SH-SY5Y (cell line): Measurements from ENCODE around the gene SSX7.
"Not testable (repeated sequence)": the region's sequence is repeated elsewhere in the genome, so short reads cannot be mapped to it uniquely, and the experiment has no call there.

ENCODE experiments used
- GATA2 ChIP-seq: IDR thresholded peaks from 2 replicates; pipeline ENCODE4 v1.6.1; 2011; ENCODE audit warnings: mild to moderate bottlenecking, low read depth, low read length
- GATA3 ChIP-seq: IDR thresholded peaks from 2 replicates; pipeline ENCODE4 v1.6.1; 2011; ENCODE audit warnings: low read depth, mild to moderate bottlenecking, low read length, moderate library complexity

SSX7 gene, protein sequence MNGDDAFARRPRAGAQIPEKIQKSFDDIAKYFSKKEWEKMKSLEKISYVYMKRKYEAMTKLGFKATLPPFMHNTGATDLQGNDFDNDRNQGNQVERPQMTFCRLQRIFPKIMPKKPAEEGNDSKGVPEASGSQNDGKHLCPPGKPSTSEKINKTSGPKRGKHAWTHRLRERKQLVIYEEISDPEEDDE

DNA sequence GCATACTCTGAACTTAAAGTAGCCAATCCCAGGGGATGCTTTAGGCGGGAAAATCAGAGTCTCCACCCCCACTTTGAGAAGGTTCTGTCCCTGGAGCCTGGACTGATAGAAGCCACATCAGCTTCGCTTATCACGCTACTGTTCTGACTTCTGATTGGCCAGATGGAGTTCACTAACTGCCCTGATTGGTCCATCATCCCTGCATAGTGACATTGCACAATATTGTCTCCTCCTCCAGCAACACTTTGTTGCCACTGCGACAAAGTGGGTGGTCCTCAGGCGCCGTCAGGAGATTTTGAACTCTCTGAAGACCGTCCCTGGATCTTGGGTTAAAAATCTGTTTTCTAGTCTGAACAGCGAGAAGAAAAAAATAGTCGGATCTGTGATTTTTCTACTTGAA, at the start of gene SSX7:
TSS of gene SSX7 (minus strand) at position 101 of the 400 bp plus-strand sequence. CDS start 1,428 bp downstream, outside the sequence.
- not testable (repeated sequence) for TF ChIP-seq GATA2, GATA3

DNA sequence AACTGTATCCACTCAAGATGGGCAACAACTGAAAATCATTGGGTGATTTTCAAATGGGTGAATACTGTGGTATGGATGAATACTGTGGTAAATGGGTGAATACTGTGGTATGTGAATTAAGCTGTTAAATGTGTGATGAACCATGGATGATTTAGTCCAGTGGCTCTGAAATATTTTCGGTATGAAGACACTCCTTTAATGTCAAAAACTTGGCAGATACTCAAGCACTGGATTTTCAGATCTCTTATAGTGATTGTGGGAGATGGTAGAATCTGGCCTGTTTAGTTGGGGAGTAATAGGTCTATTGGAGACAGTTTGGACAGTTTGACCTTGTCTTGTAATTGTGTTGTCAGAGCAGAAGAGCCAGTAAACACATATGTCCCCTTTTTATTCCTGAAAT, 45.7 kb downstream of the SSX7 start:
- TF ChIP-seq GATA3 = no peak
- no peak for TF ChIP-seq GATA2

DNA sequence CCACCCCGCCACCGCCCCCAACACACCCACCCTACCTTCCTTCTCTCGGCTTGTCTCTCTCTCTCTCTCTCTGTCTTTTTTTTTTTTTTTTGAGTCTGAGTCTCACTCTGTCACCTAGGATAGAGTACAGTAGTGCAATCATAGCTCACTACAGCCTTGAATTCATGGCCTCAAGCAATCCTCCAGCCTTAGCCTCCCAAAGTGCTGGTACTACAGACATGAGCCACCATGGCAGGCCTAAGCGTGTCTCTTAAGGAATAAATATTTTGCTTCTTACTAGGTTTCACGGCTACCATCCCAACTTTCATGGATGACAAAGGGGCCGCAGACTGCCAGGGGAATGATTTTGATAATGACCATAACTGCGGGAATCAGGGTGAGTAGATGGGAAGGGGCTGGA, 55.8 kb downstream of the SSX7 start:
- TF ChIP-seq GATA3 = no peak
- no peak for TF ChIP-seq GATA2

DNA sequence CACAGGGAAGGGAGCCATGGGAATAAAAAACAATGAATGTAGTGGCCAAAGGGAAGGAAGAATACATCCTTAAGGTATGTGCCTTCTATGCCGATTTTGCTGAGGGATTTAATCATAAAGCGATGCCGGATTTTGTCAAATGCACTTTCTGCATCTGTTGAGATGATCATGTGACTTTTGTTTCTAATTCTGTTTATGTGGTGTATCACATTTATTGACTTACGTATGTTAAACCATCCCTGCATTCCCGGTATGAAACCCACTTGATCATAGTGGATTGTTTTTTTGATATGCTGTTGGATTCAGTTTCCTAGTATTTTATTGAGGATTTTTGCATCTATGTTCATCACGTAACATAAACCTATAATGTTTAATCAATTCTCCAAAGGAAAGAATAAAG, 60.0 kb downstream of the SSX7 start:
- no peak for TF ChIP-seq GATA3
- TF ChIP-seq GATA2 = no peak
